ENCODE data around the gene MESP2.
"Not testable (repeated sequence)": the region's sequence is repeated elsewhere in the genome, so short reads cannot be mapped to it uniquely, and the experiment has no call there.

The MESP2 gene

DNA sequence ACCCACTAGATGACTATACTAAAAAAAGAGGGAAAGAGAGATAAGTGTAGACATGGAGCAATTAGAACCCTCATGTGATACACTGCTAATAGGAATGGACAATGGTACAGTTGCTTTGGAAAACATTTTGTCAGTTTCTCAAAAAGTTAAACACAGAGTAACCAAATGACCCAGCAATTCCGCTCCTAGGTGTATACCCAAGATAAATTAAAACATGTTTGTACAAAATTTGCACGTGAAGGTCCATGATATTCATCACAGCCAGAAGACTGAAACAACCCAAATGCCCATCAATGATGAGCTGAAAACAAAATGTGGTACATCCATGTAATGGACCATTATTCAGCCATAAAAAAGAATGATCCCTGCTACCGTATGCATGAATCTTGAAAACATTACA, 11.8 kb downstream of the MESP2 start:
- Mint-ChIP-seq H3K4me1 (peaks cover 8% of the 10 kb centered on the region), H3K27me3 (ENCODE audit: low read depth, poor library complexity) (peaks cover 32% of the 10 kb centered on the region), H3K36me3 (ENCODE audit: low read depth) (peaks cover 7% of the 10 kb centered on the region), H3K27ac (no peak overlapping the region), H3K4me3 (no peak overlapping the region), H3K9me3 (peaks cover 37% of the 10 kb centered on the region)
- TF ChIP-seq CTCF (IDR thresholded peaks at IDR 0.05): no peak
- DNase-seq: no peak

DNA sequence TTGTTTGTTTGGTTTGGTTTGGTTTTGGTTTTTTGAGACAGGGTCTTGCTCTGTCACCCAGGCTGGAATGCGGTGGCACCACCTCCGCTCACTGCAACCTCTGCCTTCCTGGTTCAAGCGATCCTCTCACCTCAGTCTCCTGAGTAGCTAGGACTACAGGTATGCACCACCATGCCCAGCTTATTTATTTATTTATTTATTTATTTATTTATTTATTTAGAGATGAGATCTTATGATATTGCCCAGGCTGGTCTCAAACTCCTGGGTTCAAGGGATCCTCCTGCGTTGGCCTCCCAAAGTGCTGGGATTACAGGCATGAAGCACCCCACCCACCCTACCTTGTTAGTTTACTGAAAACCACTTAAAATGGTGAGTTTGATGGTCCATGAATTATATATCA, 12.5 kb downstream of the MESP2 start:
- not testable (repeated sequence) for H3K4me3 Mint-ChIP-seq
- H3K9me3 Mint-ChIP-seq: peaks cover 37% of the 10 kb centered on the region

DNA sequence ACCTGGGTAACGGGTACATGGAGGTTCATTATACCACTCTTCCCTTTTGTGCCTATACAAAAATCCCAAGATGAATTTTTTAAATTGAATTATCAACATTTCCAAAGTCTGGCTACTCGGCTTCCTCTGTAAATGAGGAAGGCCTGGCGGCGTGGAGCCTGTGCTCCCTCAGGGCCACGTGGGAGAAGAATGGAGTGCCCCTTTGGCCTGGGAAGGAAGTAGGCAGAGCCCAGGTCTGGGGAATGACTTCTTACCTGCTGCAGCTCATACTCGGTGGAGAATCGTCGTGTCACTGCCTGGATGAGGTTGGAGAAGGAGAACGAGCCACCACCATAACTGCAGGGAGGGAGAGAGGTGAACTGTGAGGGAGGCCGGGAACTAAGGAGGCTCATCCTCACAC, 14.1 kb downstream of the MESP2 start:
- Mint-ChIP-seq H3K27me3 (ENCODE audit: low read depth, poor library complexity) (peaks cover 32% of the 10 kb centered on the region), H3K4me1 (no peaks in the 10 kb centered on the region), H3K4me3 (no peak overlapping the region), H3K27ac (no peak overlapping the region), H3K36me3 (ENCODE audit: low read depth) (peaks cover 7% of the 10 kb centered on the region), H3K9me3 (peaks cover 37% of the 10 kb centered on the region)
- no peak for DNase-seq
- no peak for TF ChIP-seq CTCF (IDR thresholded peaks at IDR 0.05)

More for the DNA sequence above, 12.5 kb downstream of the MESP2 start:
- H3K27me3 Mint-ChIP-seq (ENCODE audit: low read depth, poor library complexity): peaks cover 28% of the 10 kb centered on the region
- DNase-seq; H3K4me1 Mint-ChIP-seq; H3K27ac Mint-ChIP-seq; H3K36me3 Mint-ChIP-seq (ENCODE audit: low read depth): not testable (repeated sequence)

DNA sequence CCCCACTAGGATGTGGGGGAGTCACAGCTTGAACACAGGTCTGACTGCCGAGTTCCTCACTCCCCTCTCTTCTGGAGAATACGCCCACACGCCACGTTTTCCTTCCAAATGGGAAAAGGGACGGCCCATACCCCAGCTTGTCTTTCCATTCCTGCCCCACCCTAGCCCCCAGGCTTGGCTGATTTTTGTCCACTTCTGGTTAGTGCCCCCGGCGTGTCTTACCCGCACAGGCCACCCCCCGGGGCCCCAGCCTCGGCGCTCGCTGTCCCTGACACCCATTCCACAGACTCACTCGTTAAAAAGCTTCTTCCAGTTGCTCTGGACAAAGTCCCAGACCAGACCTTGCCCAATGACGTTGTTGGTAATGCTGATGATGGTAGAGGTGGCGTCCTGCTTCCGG, 14.5 kb downstream of the MESP2 start:
- TF ChIP-seq CTCF (IDR thresholded peaks at IDR 0.05): no peak
- no peak overlapping the region for H3K4me3 Mint-ChIP-seq

GRCh38 chr15:89792106-89792805, 16.1 kb downstream of the MESP2 start:
- no peak overlapping the region for H3K4me3 Mint-ChIP-seq
- H3K36me3 Mint-ChIP-seq (ENCODE audit: low read depth): peaks cover 7% of the 10 kb centered on the region
- peaks cover 26% of the 10 kb centered on the region for H3K9me3 Mint-ChIP-seq
- H3K27ac Mint-ChIP-seq: no peak overlapping the region
- no peak for DNase-seq
- no peak for TF ChIP-seq CTCF (IDR thresholded peaks at IDR 0.05)
- H3K27me3 Mint-ChIP-seq (ENCODE audit: low read depth, poor library complexity): peaks cover 26% of the 10 kb centered on the region
- no peaks in the 10 kb centered on the region for H3K4me1 Mint-ChIP-seq

More for the DNA sequence above, 14.5 kb downstream of the MESP2 start:
- no peaks in the 10 kb centered on the region for H3K4me1 Mint-ChIP-seq
- DNase-seq: no peak
- peaks cover 31% of the 10 kb centered on the region for H3K27me3 Mint-ChIP-seq (ENCODE audit: low read depth, poor library complexity)
- peaks cover 7% of the 10 kb centered on the region for H3K36me3 Mint-ChIP-seq (ENCODE audit: low read depth)
- peaks cover 34% of the 10 kb centered on the region for H3K9me3 Mint-ChIP-seq
- no peak overlapping the region for H3K27ac Mint-ChIP-seq

DNA sequence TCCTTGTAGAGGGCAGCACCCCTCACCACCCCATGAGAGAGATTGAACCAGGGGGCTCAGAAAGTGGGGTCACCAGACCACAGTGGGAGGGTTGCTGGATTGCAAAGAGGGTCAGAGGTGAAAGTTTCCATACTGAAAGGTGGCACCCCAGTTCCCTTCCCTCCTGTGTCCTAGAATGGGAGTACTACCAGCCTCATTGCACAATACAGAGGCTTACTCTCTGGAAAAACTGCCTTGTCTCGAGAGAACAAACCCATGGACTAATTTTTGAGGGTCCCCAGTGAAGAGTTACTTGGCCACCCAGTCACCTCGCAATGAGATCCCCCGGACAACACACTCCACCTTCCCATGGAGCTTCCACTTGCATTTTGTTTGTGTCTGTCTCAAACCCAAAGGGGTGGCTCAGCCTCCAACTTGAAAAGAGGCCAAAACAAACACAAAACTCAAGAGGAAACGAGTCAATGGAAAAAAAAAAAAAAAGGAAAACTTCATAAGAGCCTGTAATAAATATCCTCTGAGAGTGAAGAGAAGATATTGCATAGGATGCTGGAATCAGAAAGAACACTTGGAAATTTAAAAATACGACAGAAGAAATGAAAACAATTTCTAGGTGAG, 18.6 kb downstream of the MESP2 start:
- Mint-ChIP-seq H3K4me3 (no peak overlapping the region), H3K27me3 (ENCODE audit: low read depth, poor library complexity) (peaks cover 41% of the 10 kb centered on the region), H3K9me3 (peaks cover 9% of the 10 kb centered on the region), H3K36me3 (ENCODE audit: low read depth) (no peaks in the 10 kb centered on the region), H3K4me1 (peaks cover 9% of the 10 kb centered on the region), H3K27ac (no peak overlapping the region)
- no peak for DNase-seq
- TF ChIP-seq CTCF (IDR thresholded peaks at IDR 0.05): no peak

Data from nephron progenitor cell (in vitro differentiated cells).